ENCODE measurements around the gene UVRAG. TPM values are rescaled to one million over a fixed set of nuclear protein-coding genes. Genes with fewer than 3 reads are reported as not detected.

Gene UVRAG
- total RNA-seq, 1 donor, result 28.2 TPM

DNA sequence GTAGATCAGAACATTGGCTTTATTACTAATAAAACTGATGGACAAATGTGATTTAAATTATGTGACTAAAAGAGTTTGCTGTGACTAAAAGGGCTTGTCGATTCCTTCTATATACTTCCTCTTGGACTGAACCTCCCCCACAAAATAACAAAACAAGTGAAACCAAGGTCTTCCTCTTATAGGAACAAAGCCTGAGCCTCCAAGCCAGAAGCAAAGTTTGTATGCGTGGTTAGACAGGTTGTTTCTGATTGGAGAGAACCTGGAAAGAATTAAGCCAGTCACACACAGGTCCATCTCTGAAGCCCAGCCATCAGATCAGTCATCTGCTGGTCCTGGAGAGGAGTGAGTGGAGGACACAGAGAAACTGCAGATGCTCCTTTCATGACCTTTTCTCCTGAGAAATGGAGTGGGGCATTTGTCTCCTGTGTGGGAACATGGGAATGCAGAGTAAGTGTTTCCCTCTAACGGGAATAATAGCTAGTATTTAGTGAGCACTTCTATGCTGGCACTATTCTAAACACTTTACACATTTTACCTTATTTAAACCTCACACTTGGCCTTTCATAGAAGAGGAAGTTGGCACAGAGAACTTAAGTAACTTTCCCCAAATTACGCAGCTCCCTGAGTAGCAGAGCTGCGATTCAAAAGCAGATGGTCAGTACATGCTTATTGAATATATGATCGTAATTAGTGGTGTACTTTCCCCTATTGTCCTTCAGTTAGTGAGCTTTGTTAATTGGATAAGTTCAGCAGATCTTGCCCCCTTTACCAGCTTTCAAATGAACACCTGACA, 77.1 kb downstream of the UVRAG start:
- peaks cover 2% of the 10 kb centered on the region for H3K79me2 ChIP-seq (ENCODE audit: insufficient read depth, low read length)
- H3K4me1 ChIP-seq (ENCODE audit: insufficient read depth, low read length), result no peaks in the 10 kb centered on the region
- H3K9me3 ChIP-seq (ENCODE audit: low read depth, low read length), result no peaks in the 10 kb centered on the region
- H3K36me3 ChIP-seq (ENCODE audit: insufficient read depth, low read length), result peaks cover 7% of the 10 kb centered on the region
- no peak for DNase-seq (ENCODE audit: insufficient read length, low spot score, missing footprints)
- H3K27me3 ChIP-seq (ENCODE audit: insufficient read depth, low read length), result no peaks in the 10 kb centered on the region
- H2AFZ ChIP-seq (ENCODE audit: low read length), result no peak overlapping the region
- peaks cover 5% of the 10 kb centered on the region for H4K20me1 ChIP-seq (ENCODE audit: insufficient read depth, low read length)
- H3K4me2 ChIP-seq (ENCODE audit: insufficient read depth, low read length), result no peak overlapping the region
- H3K27ac ChIP-seq (ENCODE audit: low read depth, low read length), result no peak overlapping the region
- TF ChIP-seq, protein P1, sequence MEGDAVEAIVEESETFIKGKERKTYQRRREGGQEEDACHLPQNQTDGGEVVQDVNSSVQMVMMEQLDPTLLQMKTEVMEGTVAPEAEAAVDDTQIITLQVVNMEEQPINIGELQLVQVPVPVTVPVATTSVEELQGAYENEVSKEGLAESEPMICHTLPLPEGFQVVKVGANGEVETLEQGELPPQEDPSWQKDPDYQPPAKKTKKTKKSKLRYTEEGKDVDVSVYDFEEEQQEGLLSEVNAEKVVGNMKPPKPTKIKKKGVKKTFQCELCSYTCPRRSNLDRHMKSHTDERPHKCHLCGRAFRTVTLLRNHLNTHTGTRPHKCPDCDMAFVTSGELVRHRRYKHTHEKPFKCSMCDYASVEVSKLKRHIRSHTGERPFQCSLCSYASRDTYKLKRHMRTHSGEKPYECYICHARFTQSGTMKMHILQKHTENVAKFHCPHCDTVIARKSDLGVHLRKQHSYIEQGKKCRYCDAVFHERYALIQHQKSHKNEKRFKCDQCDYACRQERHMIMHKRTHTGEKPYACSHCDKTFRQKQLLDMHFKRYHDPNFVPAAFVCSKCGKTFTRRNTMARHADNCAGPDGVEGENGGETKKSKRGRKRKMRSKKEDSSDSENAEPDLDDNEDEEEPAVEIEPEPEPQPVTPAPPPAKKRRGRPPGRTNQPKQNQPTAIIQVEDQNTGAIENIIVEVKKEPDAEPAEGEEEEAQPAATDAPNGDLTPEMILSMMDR (IDR thresholded peaks at IDR 0.05; ENCODE audit: extremely low read depth, low read depth, low read length), result no peak
- no peak overlapping the region for H3K4me3 ChIP-seq (ENCODE audit: insufficient read depth, low read length)

DNA sequence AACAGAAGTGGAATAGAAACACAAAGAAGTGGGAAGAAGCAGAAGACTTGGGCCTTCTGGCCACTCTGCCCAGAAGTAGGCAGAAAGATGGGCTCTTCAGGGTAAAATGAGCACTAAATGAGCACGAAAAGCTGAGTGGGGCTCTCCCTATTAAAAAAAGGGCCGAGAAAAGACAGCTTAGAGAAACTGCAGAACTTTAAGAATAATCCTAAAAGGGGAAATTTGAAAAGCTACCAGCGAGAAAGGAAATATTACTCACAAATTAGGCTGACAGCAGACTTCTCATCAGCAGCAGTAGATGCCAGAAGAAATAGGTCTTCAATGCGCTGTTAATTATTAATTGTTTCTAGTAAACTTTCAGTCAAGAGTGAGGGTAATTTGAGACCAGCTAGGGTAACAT, 78.2 kb downstream of the UVRAG start:
- Histone ChIP-seq H3K9me3 (ENCODE audit: low read depth, low read length) (no peaks in the 10 kb centered on the region), H3K4me2 (ENCODE audit: insufficient read depth, low read length) (no peak overlapping the region)
- DNase-seq (ENCODE audit: insufficient read length, low spot score, missing footprints), result no peak

DNA sequence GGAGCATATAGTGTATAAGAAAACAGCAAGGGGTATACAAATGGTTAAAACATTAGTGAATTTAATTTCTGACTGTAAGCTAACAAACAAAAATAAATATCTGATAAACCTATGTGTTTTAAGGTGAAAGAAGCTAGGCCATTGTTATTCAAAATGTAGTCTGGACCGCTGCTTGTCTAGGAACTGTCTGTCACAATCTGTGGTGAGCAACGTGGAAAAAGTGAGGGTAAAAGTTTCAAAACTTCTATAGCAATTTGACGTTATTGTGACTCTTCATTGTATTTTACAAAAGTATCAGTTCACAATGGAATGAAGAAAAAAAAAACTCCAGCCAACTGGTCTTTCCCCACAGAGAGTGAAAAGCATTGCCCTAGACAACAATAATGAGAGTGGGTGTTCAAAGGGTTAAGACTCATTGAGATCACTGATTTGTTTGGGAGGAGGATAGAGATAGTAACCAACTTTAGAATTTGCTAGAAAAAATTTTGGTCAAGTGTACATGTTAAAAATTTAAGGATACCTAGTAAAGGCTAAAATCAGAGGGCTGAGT, 79.1 kb downstream of the UVRAG start:
- TF ChIP-seq, protein P1 (IDR thresholded peaks at IDR 0.05; ENCODE audit: extremely low read depth, low read depth, low read length), result no peak

More for the DNA sequence above, 78.2 kb downstream of the UVRAG start:
- H3K4me3 ChIP-seq (ENCODE audit: insufficient read depth, low read length), result no peak overlapping the region
- no peaks in the 10 kb centered on the region for H3K27me3 ChIP-seq (ENCODE audit: insufficient read depth, low read length)
- H3K27ac ChIP-seq (ENCODE audit: low read depth, low read length), result no peak overlapping the region
- peaks cover 5% of the 10 kb centered on the region for H4K20me1 ChIP-seq (ENCODE audit: insufficient read depth, low read length)
- peaks cover 7% of the 10 kb centered on the region for H3K36me3 ChIP-seq (ENCODE audit: insufficient read depth, low read length)
- TF ChIP-seq, protein P1 (IDR thresholded peaks at IDR 0.05; ENCODE audit: extremely low read depth, low read depth, low read length), result no peak
- H3K4me1 ChIP-seq (ENCODE audit: insufficient read depth, low read length), result no peaks in the 10 kb centered on the region
- peaks cover 2% of the 10 kb centered on the region for H3K79me2 ChIP-seq (ENCODE audit: insufficient read depth, low read length)
- no peak overlapping the region for H2AFZ ChIP-seq (ENCODE audit: low read length)

DNA sequence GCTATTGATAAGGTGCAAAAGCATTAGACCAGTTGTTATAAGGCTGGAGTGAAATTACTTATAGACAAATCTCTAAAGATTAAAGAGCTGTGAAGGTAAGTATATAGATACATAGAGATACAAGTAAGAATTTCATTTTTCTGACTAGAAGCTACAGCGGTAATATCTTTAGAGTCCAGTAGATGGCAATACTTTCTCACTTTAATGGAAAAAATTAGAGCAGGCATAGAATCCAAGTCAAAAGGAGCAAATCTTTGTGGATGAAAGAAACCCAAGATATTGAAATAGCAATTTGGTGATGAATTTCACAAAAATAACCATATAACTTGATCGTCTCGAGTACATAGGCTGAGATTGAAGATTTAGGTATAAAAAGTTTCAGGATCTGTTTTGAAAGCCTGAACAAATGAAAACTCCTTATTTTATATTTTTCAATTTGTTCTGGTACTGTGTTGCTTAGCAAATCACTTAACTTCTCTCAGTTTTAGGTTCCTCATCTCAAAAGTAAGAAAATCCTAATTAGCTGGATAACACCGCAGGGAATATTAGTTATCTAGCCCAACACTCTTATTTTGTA, 81.9 kb downstream of the UVRAG start:
- no peak overlapping the region for H3K4me2 ChIP-seq (ENCODE audit: insufficient read depth, low read length)
- peaks cover 7% of the 10 kb centered on the region for H3K36me3 ChIP-seq (ENCODE audit: insufficient read depth, low read length)
- TF ChIP-seq, protein P1 (IDR thresholded peaks at IDR 0.05; ENCODE audit: extremely low read depth, low read depth, low read length), result peak; percentile 72
- H3K9me3 ChIP-seq (ENCODE audit: low read depth, low read length), result no peaks in the 10 kb centered on the region
- H3K4me3 ChIP-seq (ENCODE audit: insufficient read depth, low read length), result no peak overlapping the region
- DNase-seq (ENCODE audit: insufficient read length, low spot score, missing footprints), result peak; percentile 73
- peaks cover 7% of the 10 kb centered on the region for H3K4me1 ChIP-seq (ENCODE audit: insufficient read depth, low read length)
- H3K27ac ChIP-seq (ENCODE audit: low read depth, low read length), result no peak overlapping the region
- peaks cover 5% of the 10 kb centered on the region for H4K20me1 ChIP-seq (ENCODE audit: insufficient read depth, low read length)
- no peaks in the 10 kb centered on the region for H3K27me3 ChIP-seq (ENCODE audit: insufficient read depth, low read length)
- H2AFZ ChIP-seq (ENCODE audit: low read length), result no peak overlapping the region
- H3K79me2 ChIP-seq (ENCODE audit: insufficient read depth, low read length), result peaks cover 2% of the 10 kb centered on the region

More for the DNA sequence above, 79.1 kb downstream of the UVRAG start:
- Histone ChIP-seq H3K9me3 (ENCODE audit: low read depth, low read length) (no peaks in the 10 kb centered on the region), H3K4me3 (ENCODE audit: insufficient read depth, low read length) (no peak overlapping the region), H3K27me3 (ENCODE audit: insufficient read depth, low read length) (no peaks in the 10 kb centered on the region), H3K4me1 (ENCODE audit: insufficient read depth, low read length) (no peaks in the 10 kb centered on the region), H4K20me1 (ENCODE audit: insufficient read depth, low read length) (peaks cover 5% of the 10 kb centered on the region), H2AFZ (ENCODE audit: low read length) (no peak overlapping the region), H3K36me3 (ENCODE audit: insufficient read depth, low read length) (peaks cover 7% of the 10 kb centered on the region), H3K27ac (ENCODE audit: low read depth, low read length) (no peak overlapping the region), H3K79me2 (ENCODE audit: insufficient read depth, low read length) (peaks cover 2% of the 10 kb centered on the region), H3K4me2 (ENCODE audit: insufficient read depth, low read length) (no peak overlapping the region)
- no peak for DNase-seq (ENCODE audit: insufficient read length, low spot score, missing footprints)

Data from osteoblast (primary cell).